HepG2 (cell line): Measurements from ENCODE around the gene ZBTB46. TPM values are rescaled to one million over a fixed set of nuclear protein-coding genes. Genes with fewer than 3 reads are reported as not detected.

Source experiments
- ADNP ChIP-seq: sonication (generic); formaldehyde crosslinking; IDR thresholded peaks from 2 replicates; pipeline ENCODE4 v1.4.0; 2020; ENCODE audit warnings: missing genetic modification reagents
- ARHGAP35 ChIP-seq: sonication (generic); formaldehyde crosslinking; IDR thresholded peaks from 2 replicates; pipeline ENCODE4 v1.9.0; 2022; ENCODE audit warnings: mild to moderate bottlenecking, inconsistent platforms, moderate library complexity, missing genetic modification reagents, borderline replicate concordance
- ASH2L ChIP-seq: fragments of 300-600, 200-600 bp; sonication (generic); IDR thresholded peaks from 2 replicates; pipeline ENCODE4 v1.7.0; 2017; ENCODE audit warnings: low read depth, mild to moderate bottlenecking, moderate library complexity, mixed read lengths, low read length; ENCODE audit not compliant: insufficient read length
- BRCA1 ChIP-seq: sonication (generic); formaldehyde crosslinking; IDR thresholded peaks from 2 replicates; pipeline ENCODE4 v1.4.0; 2020; ENCODE audit warnings: missing genetic modification reagents
- CCDC6 ChIP-seq: sonication (generic); formaldehyde crosslinking; IDR thresholded peaks from 2 replicates; pipeline ENCODE4 v1.8.1; 2022; ENCODE audit warnings: mild to moderate bottlenecking, missing genetic modification reagents, moderate library complexity
- CHCHD3 ChIP-seq: sonication (generic); formaldehyde crosslinking; IDR thresholded peaks from 2 replicates; pipeline ENCODE4 v1.8.0; 2022; ENCODE audit warnings: mild to moderate bottlenecking, missing genetic modification reagents, moderate library complexity
- FOSL1 ChIP-seq: sonication (generic); formaldehyde crosslinking; IDR thresholded peaks from 2 replicates; pipeline ENCODE4 v1.9.0; 2021; ENCODE audit warnings: missing genetic modification reagents, borderline replicate concordance
- HNRNPUL1 ChIP-seq: fragments of 200-400 bp; formaldehyde crosslinking; IDR thresholded peaks from 2 replicates; pipeline ENCODE4 v1.6.1; 2017; ENCODE audit warnings: low read depth, mild to moderate bottlenecking, low read length, moderate library complexity
- IRX3 ChIP-seq: sonication (generic); formaldehyde crosslinking; IDR thresholded peaks from 2 replicates; pipeline ENCODE4 v1.8.1; 2023; ENCODE audit warnings: mild to moderate bottlenecking, low read depth, missing genetic modification reagents, borderline replicate concordance
- PTBP1 ChIP-seq: fragments of 200-400 bp; formaldehyde crosslinking; IDR thresholded peaks from 2 replicates; pipeline ENCODE4 v1.6.1; 2018; ENCODE audit warnings: low read length, low read depth; ENCODE audit not compliant: poor library complexity, severe bottlenecking
- RFXANK ChIP-seq: IDR thresholded peaks from 2 replicates; pipeline ENCODE4 v1.6.1; 2016
- SOX6 ChIP-seq, 2 experiments: fragments of 450-650 bp in 1 of 2; sonication (generic) in 1 of 2; formaldehyde crosslinking in 1 of 2; IDR thresholded peaks; 2 replicates each; pipeline versions ENCODE4 v1.4.0 to v1.6.1; 2017 to 2020; ENCODE audit warnings: antibody characterized with exemption in 1 of 2, mild to moderate bottlenecking in 1 of 2, missing genetic modification reagents in 1 of 2
- SP4 ChIP-seq: sonication (generic); formaldehyde crosslinking; IDR thresholded peaks from 2 replicates; pipeline ENCODE4 v1.8.1; 2023; ENCODE audit warnings: mild to moderate bottlenecking, missing genetic modification reagents
- YY1 ChIP-seq: IDR thresholded peaks from 2 replicates; pipeline ENCODE4 v1.6.1; 2011; ENCODE audit warnings: low read length, low read depth, moderate library complexity, mild to moderate bottlenecking; ENCODE audit not compliant: insufficient read depth, insufficient replicate concordance
- ZNF251 ChIP-seq: sonication (generic); formaldehyde crosslinking; IDR thresholded peaks from 2 replicates; pipeline ENCODE4 v1.9.0; 2021; ENCODE audit warnings: mild to moderate bottlenecking, missing genetic modification reagents
- ZNF335 ChIP-seq: sonication (generic); formaldehyde crosslinking; IDR thresholded peaks from 2 replicates; pipeline ENCODE4 v1.4.0; 2020; ENCODE audit warnings: missing genetic modification reagents
- ZNF446 ChIP-seq: sonication (generic); formaldehyde crosslinking; IDR thresholded peaks from 2 replicates; pipeline ENCODE4 v1.5.0; 2020; ENCODE audit warnings: mild to moderate bottlenecking, missing genetic modification reagents
- ZNF570 ChIP-seq: sonication (generic); formaldehyde crosslinking; IDR thresholded peaks from 2 replicates; pipeline ENCODE4 v1.4.0; 2020; ENCODE audit warnings: mild to moderate bottlenecking, missing genetic modification reagents, borderline replicate concordance
- polyA plus RNA-seq, 8 experiments: library from polyadenylated mRNA; depleted of rRNA in 3 of 8; stranded (reverse) in 7 of 8; unstranded in 1 of 8; fragments of >200 nt; fragmentation: Illumina TruSeq in 4 of 8; extraction: Trizol in 4 of 8; gene quantifications; 2 replicates each; pipeline versions ENCODE4 v1.2.1 to v1.2.3, GENCODE V29; 2011 to 2016; ENCODE audit warnings: low read depth in 4 of 8, missing spikeins in 1 of 8, mixed read lengths in 1 of 8; ENCODE audit not compliant: insufficient read depth in 1 of 8
- total RNA-seq, 5 experiments: library from RNA; depleted of rRNA; stranded (reverse); fragments of >200 nt; fragmentation: Illumina TruSeq; extraction: Trizol; gene quantifications; 2 replicates each; pipeline ENCODE4 v1.2.3, GENCODE V29; 2016; ENCODE audit warnings: low read depth in 1 of 5
- TF ChIP-seq, protein P1 (sequence below): sonication (generic); formaldehyde crosslinking; IDR thresholded peaks from 2 replicates; pipeline ENCODE4 v1.4.0; 2020; ENCODE audit warnings: mild to moderate bottlenecking, missing genetic modification reagents
- TF ChIP-seq, protein P2 (sequence below): sonication (generic); formaldehyde crosslinking; IDR thresholded peaks from 2 replicates; pipeline ENCODE4 v1.5.0; 2020; ENCODE audit warnings: mild to moderate bottlenecking, missing genetic modification reagents
- TF ChIP-seq, protein P3 (sequence below): sonication (generic); formaldehyde crosslinking; IDR thresholded peaks from 2 replicates; pipeline ENCODE4 v1.8.1; 2023; ENCODE audit warnings: missing genetic modification reagents, mild to moderate bottlenecking, borderline replicate concordance
- TF ChIP-seq, protein P4 (sequence below): sonication (generic); formaldehyde crosslinking; IDR thresholded peaks from 2 replicates; pipeline ENCODE4 v1.4.0; 2020; ENCODE audit warnings: missing genetic modification reagents

ZBTB46 gene
- total and polyA plus RNA-seq, 2 of the 13 experiments (the other 11 are each of a cell fraction or from before 2014, with no cell fraction given): 1.6 to 13.5 TPM

DNA sequence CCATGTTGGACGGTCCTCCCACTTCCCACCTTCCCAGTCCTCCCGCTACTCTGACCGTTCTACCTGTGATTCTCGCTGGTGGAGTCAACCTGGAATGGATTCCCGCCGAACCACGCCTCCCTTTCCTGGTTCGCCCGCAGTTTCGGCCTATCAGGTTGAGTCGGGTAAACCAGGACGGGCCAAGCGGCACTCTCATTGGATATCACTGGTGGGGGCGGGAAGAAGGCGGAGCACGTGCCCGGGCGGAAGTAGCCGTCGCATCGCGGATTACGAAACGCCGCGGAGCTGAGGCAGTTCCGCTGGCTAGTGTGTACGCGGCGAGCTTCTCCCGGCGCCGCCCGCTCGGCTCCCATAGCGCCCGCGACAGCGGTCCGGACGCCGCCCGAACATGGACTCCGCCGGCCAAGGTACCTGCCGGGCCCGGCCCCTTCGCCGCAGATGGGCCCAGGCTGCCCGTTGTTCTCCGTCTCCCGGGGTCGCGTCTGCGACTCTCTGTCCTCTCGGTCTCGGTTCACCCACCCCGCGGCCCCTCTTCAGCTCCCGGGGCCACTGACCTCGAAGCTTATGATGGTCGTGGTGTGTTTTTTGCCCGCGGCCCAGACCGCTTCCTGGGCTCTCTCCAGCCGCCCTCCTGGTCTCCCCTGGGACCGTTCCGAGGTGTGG lies 34.0 kb upstream of the ZBTB46 start, which contains the start of gene TPD52L2 (continued):
- TF ChIP-seq, protein P1, sequence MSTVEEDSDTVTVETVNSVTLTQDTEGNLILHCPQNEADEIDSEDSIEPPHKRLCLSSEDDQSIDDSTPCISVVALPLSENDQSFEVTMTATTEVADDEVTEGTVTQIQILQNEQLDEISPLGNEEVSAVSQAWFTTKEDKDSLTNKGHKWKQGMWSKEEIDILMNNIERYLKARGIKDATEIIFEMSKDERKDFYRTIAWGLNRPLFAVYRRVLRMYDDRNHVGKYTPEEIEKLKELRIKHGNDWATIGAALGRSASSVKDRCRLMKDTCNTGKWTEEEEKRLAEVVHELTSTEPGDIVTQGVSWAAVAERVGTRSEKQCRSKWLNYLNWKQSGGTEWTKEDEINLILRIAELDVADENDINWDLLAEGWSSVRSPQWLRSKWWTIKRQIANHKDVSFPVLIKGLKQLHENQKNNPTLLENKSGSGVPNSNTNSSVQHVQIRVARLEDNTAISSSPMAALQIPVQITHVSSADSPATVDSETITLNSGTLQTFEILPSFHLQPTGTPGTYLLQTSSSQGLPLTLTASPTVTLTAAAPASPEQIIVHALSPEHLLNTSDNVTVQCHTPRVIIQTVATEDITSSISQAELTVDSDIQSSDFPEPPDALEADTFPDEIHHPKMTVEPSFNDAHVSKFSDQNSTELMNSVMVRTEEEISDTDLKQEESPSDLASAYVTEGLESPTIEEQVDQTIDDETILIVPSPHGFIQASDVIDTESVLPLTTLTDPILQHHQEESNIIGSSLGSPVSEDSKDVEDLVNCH (CRISPR knock-in tag): no peak; the same call in 1 of the 2 replicates
- TF ChIP-seq RFXANK: peak; percentile 68; the same call in 1 of the 2 replicates
- no peak; the same call in none of the 2 replicates for TF ChIP-seq BRCA1 (CRISPR knock-in tag)
- TF ChIP-seq, protein P2, sequence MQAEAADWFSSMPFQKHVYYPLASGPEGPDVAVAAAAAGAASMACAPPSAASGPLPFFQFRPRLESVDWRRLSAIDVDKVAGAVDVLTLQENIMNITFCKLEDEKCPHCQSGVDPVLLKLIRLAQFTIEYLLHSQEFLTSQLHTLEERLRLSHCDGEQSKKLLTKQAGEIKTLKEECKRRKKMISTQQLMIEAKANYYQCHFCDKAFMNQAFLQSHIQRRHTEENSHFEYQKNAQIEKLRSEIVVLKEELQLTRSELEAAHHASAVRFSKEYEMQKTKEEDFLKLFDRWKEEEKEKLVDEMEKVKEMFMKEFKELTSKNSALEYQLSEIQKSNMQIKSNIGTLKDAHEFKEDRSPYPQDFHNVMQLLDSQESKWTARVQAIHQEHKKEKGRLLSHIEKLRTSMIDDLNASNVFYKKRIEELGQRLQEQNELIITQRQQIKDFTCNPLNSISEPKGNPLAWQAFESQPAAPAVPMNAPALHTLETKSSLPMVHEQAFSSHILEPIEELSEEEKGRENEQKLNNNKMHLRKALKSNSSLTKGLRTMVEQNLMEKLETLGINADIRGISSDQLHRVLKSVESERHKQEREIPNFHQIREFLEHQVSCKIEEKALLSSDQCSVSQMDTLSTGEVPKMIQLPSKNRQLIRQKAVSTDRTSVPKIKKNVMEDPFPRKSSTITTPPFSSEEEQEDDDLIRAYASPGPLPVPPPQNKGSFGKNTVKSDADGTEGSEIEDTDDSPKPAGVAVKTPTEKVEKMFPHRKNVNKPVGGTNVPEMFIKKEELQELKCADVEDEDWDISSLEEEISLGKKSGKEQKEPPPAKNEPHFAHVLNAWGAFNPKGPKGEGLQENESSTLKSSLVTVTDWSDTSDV (CRISPR knock-in tag): peak; percentile 84; the same call in 1 of the 2 replicates
- TF ChIP-seq FOSL1: peak; percentile 71
- peak; percentile 60; the same call in 1 of the 2 replicates for TF ChIP-seq CHCHD3 (CRISPR knock-in tag)
- TF ChIP-seq SOX6 (IDR thresholded peaks at IDR 0.05): no peak
- TF ChIP-seq SOX6 (CRISPR knock-in tag; IDR thresholded peaks at IDR 0.05): peak; percentile 82
- TF ChIP-seq, protein P3, sequence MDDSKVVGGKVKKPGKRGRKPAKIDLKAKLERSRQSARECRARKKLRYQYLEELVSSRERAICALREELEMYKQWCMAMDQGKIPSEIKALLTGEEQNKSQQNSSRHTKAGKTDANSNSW (CRISPR knock-in tag): no peak
- no peak for TF ChIP-seq ZNF251
- no peak for TF ChIP-seq ADNP
- TF ChIP-seq ARHGAP35 (CRISPR knock-in tag): peak; percentile 39
- TF ChIP-seq ZNF446 (CRISPR knock-in tag): peak; percentile 95; the same call in 1 of the 2 replicates
- TF ChIP-seq CCDC6: peak; percentile 93
- TF ChIP-seq ZNF570 (CRISPR knock-in tag): 0 out of 2 replicates have a peak, but pooled peaks have one; percentile 70
- TF ChIP-seq ZNF335 (CRISPR knock-in tag): peak; percentile 64
- peak; percentile 93 for TF ChIP-seq YY1
- TF ChIP-seq PTBP1: no peak
- TF ChIP-seq, protein P4, sequence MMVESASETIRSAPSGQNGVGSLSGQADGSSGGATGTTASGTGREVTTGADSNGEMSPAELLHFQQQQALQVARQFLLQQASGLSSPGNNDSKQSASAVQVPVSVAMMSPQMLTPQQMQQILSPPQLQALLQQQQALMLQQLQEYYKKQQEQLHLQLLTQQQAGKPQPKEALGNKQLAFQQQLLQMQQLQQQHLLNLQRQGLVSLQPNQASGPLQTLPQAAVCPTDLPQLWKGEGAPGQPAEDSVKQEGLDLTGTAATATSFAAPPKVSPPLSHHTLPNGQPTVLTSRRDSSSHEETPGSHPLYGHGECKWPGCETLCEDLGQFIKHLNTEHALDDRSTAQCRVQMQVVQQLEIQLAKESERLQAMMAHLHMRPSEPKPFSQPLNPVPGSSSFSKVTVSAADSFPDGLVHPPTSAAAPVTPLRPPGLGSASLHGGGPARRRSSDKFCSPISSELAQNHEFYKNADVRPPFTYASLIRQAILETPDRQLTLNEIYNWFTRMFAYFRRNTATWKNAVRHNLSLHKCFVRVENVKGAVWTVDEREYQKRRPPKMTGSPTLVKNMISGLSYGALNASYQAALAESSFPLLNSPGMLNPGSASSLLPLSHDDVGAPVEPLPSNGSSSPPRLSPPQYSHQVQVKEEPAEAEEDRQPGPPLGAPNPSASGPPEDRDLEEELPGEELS: 0 out of 2 replicates have a peak, but pooled peaks have one; percentile 71
- TF ChIP-seq IRX3 (CRISPR knock-in tag): peak; percentile 91; the same call in 1 of the 2 replicates
- peak; percentile 99 for TF ChIP-seq SP4
- TF ChIP-seq ASH2L: peak; percentile 92
- no peak for TF ChIP-seq HNRNPUL1
